Measurements from ENCODE around the gene CIC.

- TF ChIP-seq, protein P1, sequence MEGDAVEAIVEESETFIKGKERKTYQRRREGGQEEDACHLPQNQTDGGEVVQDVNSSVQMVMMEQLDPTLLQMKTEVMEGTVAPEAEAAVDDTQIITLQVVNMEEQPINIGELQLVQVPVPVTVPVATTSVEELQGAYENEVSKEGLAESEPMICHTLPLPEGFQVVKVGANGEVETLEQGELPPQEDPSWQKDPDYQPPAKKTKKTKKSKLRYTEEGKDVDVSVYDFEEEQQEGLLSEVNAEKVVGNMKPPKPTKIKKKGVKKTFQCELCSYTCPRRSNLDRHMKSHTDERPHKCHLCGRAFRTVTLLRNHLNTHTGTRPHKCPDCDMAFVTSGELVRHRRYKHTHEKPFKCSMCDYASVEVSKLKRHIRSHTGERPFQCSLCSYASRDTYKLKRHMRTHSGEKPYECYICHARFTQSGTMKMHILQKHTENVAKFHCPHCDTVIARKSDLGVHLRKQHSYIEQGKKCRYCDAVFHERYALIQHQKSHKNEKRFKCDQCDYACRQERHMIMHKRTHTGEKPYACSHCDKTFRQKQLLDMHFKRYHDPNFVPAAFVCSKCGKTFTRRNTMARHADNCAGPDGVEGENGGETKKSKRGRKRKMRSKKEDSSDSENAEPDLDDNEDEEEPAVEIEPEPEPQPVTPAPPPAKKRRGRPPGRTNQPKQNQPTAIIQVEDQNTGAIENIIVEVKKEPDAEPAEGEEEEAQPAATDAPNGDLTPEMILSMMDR (IDR thresholded peaks at IDR 0.05; ENCODE audit: low read length), result no peak
- TF ChIP-seq EZH2phosphoT487 (IDR thresholded peaks at IDR 0.05; ENCODE audit: low read length) (no peak), EZH2 (optimal IDR thresholded peaks at IDR 0.05; ENCODE audit: low read depth, low read length) (no peak)
Observed at GRCh38 chr19:42286349-42287016, 17.4 kb downstream of the CIC start.
